Stimulated activated naive B cell treated with anti-CD40 and anti-IgM and Interleukin-4, amounts not matched to agents 10 μg/mL and 1 μg/mL and 100 μg/mL, for 72 hours (primary cell): ENCODE data around the gene DEDD.
A peak's percentile ranks its signal among the peaks of the same experiment; 100 is the strongest.

ENCODE experiments used
- ATAC-seq, 2 donors: fragments of 150-1000 bp; cut with Tn5 transposase; replicated peaks; 2 replicates each; pipeline ENCODE4 v1.10.0; 2021; ENCODE audit warnings: moderate library complexity in 1 of 2
- DNase-seq: peaks from one replicate; pipeline ENCODE4 v3.0.0; 2021
- H3K27ac Mint-ChIP-seq: one replicate; pipeline ENCODE4 v1.8.0; 2022; ENCODE audit warnings: mild to moderate bottlenecking, mixed read lengths
- H3K27me3 Mint-ChIP-seq, 2 donors: one replicate each; pipeline ENCODE4 v1.8.0; 2022; ENCODE audit warnings: mixed read lengths in 2 of 2
- H3K36me3 Mint-ChIP-seq, 2 donors: one replicate each; pipeline ENCODE4 v1.8.0; 2022; ENCODE audit warnings: mixed read lengths in 2 of 2, mild to moderate bottlenecking in 1 of 2
- H3K4me1 Mint-ChIP-seq, 2 donors: one replicate each; pipeline ENCODE4 v1.8.0; 2022; ENCODE audit warnings: mixed read lengths in 2 of 2, mild to moderate bottlenecking in 1 of 2
- H3K4me3 Mint-ChIP-seq, 2 donors: one replicate each; pipeline ENCODE4 v1.8.0; 2022; ENCODE audit warnings: mild to moderate bottlenecking in 2 of 2, mixed read lengths in 2 of 2, moderate library complexity in 1 of 2
- H3K9me3 Mint-ChIP-seq, 2 donors: one replicate each; pipeline ENCODE4 v1.8.0; 2022; ENCODE audit warnings: mixed read lengths in 2 of 2, mild to moderate bottlenecking in 1 of 2

The DEDD gene

GRCh38 chr1:161171191-161171590, 38.7 kb upstream of the DEDD start:
- Mint-ChIP-seq H3K27ac (peak overlapping the region; percentile 57), H3K27me3 (no peaks in the 10 kb centered on the region), H3K4me3 (no peak overlapping the region), H3K9me3 (no peaks in the 10 kb centered on the region), H3K36me3 (peaks cover 31 to 66% of the 10 kb centered on the region in 2 donors), H3K4me1 (peaks cover 38 to 54% of the 10 kb centered on the region in 2 donors)
- no peak for DNase-seq
- ATAC-seq = no peak

GRCh38 chr1:161168906-161169305, 36.4 kb upstream of the DEDD start:
- H3K36me3 Mint-ChIP-seq = peaks cover 29 to 58% of the 10 kb centered on the region in 2 donors
- peak overlapping the region in 1 of 2 donors; percentile 13 for H3K4me3 Mint-ChIP-seq
- DNase-seq (no peak), ATAC-seq (no peak)
- H3K27me3 Mint-ChIP-seq = no peaks in the 10 kb centered on the region
- H3K9me3 Mint-ChIP-seq = no peaks in the 10 kb centered on the region
- peak overlapping the region; percentile 47 for H3K27ac Mint-ChIP-seq
- peaks cover 31 to 50% of the 10 kb centered on the region in 2 donors for H3K4me1 Mint-ChIP-seq

- no peaks in the 10 kb centered on the region for H3K27me3 Mint-ChIP-seq
- no peak for DNase-seq
- peaks cover 31 to 56% of the 10 kb centered on the region in 2 donors for H3K36me3 Mint-ChIP-seq
- H3K4me1 Mint-ChIP-seq = peaks cover 39 to 53% of the 10 kb centered on the region in 2 donors
- peak overlapping the region; percentile 97 for H3K27ac Mint-ChIP-seq
- no peak for ATAC-seq
- H3K9me3 Mint-ChIP-seq = no peaks in the 10 kb centered on the region
- peak overlapping the region; percentile 93 to 94 for H3K4me3 Mint-ChIP-seq
Measured at GRCh38 chr1:161166669-161167548, 34.4 kb upstream of the DEDD start.

GRCh38 chr1:161165742-161166668, 33.5 kb upstream of the DEDD start, which contains the start of gene PPOX:
Gene PPOX (plus strand): TSS chr1:161166426. CDS start chr1:161166848, 422 bp downstream.
- H3K9me3 Mint-ChIP-seq = no peaks in the 10 kb centered on the region
- H3K36me3 Mint-ChIP-seq = peaks cover 27 to 58% of the 10 kb centered on the region in 2 donors
- H3K4me3 Mint-ChIP-seq = peak within 1 kb of the TSS; percentile 93 to 94
- DNase-seq = peak; percentile 92
- H3K27ac Mint-ChIP-seq = peak within 1 kb of the TSS; percentile 97
- H3K27me3 Mint-ChIP-seq = no peaks in the 10 kb centered on the region
- ATAC-seq = peak; percentile 95 to 96
- H3K4me1 Mint-ChIP-seq = peaks cover 48 to 62% of the 10 kb centered on the region in 2 donors

GRCh38 chr1:161164901-161165610, 32.6 kb upstream of the DEDD start:
- Mint-ChIP-seq H3K9me3 (no peaks in the 10 kb centered on the region), H3K36me3 (peaks cover 26 to 53% of the 10 kb centered on the region in 2 donors), H3K27ac (peak overlapping the region; percentile 97), H3K27me3 (no peaks in the 10 kb centered on the region), H3K4me3 (peak overlapping the region; percentile 31 to 48), H3K4me1 (peaks cover 54 to 71% of the 10 kb centered on the region in 2 donors)
- no peak for ATAC-seq
- DNase-seq = no peak

- no peaks in the 10 kb centered on the region for H3K9me3 Mint-ChIP-seq
- DNase-seq = no peak
- no peak overlapping the region for H3K4me3 Mint-ChIP-seq
- no peaks in the 10 kb centered on the region for H3K27me3 Mint-ChIP-seq
- ATAC-seq = no peak
- peaks cover 23 to 52% of the 10 kb centered on the region in 2 donors for H3K36me3 Mint-ChIP-seq
- H3K4me1 Mint-ChIP-seq = peaks cover 58 to 84% of the 10 kb centered on the region in 2 donors
- H3K27ac Mint-ChIP-seq = peak overlapping the region; percentile 33
Measured at GRCh38 chr1:161163793-161164192, 31.3 kb upstream of the DEDD start.

GRCh38 chr1:161162806-161163205, 30.3 kb upstream of the DEDD start:
- Mint-ChIP-seq H3K4me3 (no peak overlapping the region), H3K27me3 (no peaks in the 10 kb centered on the region), H3K4me1 (peaks cover 56 to 82% of the 10 kb centered on the region in 2 donors), H3K9me3 (no peaks in the 10 kb centered on the region), H3K36me3 (peaks cover 20 to 54% of the 10 kb centered on the region in 2 donors), H3K27ac (no peak overlapping the region)
- ATAC-seq = no peak
- no peak for DNase-seq

GRCh38 chr1:161162052-161162451, 29.6 kb upstream of the DEDD start:
- DNase-seq = no peak
- H3K36me3 Mint-ChIP-seq = peaks cover 22 to 60% of the 10 kb centered on the region in 2 donors

GRCh38 chr1:161161652-161162051, 29.2 kb upstream of the DEDD start:
- Mint-ChIP-seq H3K27ac (no peak overlapping the region), H3K36me3 (peaks cover 25 to 61% of the 10 kb centered on the region in 2 donors), H3K9me3 (no peaks in the 10 kb centered on the region), H3K4me3 (peak overlapping the region in 1 of 2 donors; percentile 6), H3K4me1 (peaks cover 51 to 72% of the 10 kb centered on the region in 2 donors), H3K27me3 (no peaks in the 10 kb centered on the region)
- ATAC-seq = no peak
- no peak for DNase-seq

More at GRCh38 chr1:161162052-161162451, 29.6 kb upstream of the DEDD start:
- H3K9me3 Mint-ChIP-seq = no peaks in the 10 kb centered on the region
- H3K27me3 Mint-ChIP-seq = no peaks in the 10 kb centered on the region
- peak overlapping the region in 1 of 2 donors; percentile 6 for H3K4me3 Mint-ChIP-seq
- no peak overlapping the region for H3K27ac Mint-ChIP-seq
- no peak for ATAC-seq
- peaks cover 53 to 76% of the 10 kb centered on the region in 2 donors for H3K4me1 Mint-ChIP-seq

GRCh38 chr1:161160671-161161145, 28.2 kb upstream of the DEDD start:
- no peak for DNase-seq
- H3K4me1 Mint-ChIP-seq = peaks cover 49 to 68% of the 10 kb centered on the region in 2 donors
- H3K4me3 Mint-ChIP-seq = peak overlapping the region; percentile 93 to 95
- peak overlapping the region; percentile 26 for H3K27ac Mint-ChIP-seq
- no peak for ATAC-seq
- no peaks in the 10 kb centered on the region for H3K27me3 Mint-ChIP-seq
- H3K36me3 Mint-ChIP-seq = peaks cover 25 to 62% of the 10 kb centered on the region in 2 donors
- no peaks in the 10 kb centered on the region for H3K9me3 Mint-ChIP-seq

- H3K4me1 Mint-ChIP-seq = peaks cover 52 to 68% of the 10 kb centered on the region in 2 donors
- peak overlapping the region; percentile 93 to 95 for H3K4me3 Mint-ChIP-seq
- H3K36me3 Mint-ChIP-seq = peaks cover 30 to 67% of the 10 kb centered on the region in 2 donors
- no peaks in the 10 kb centered on the region for H3K9me3 Mint-ChIP-seq
- no peaks in the 10 kb centered on the region for H3K27me3 Mint-ChIP-seq
- H3K27ac Mint-ChIP-seq = peak overlapping the region; percentile 97
- ATAC-seq = no peak
- no peak for DNase-seq
Measured at GRCh38 chr1:161159913-161160243, 27.4 kb upstream of the DEDD start.

- H3K36me3 Mint-ChIP-seq = peaks cover 30 to 66% of the 10 kb centered on the region in 2 donors
- peaks cover 53 to 68% of the 10 kb centered on the region in 2 donors for H3K4me1 Mint-ChIP-seq
- no peaks in the 10 kb centered on the region for H3K27me3 Mint-ChIP-seq
- peak within 1 kb of the TSS; percentile 93 to 95 for H3K4me3 Mint-ChIP-seq
- DNase-seq (peak; percentile 85), ATAC-seq (peak; percentile 95 to 97)
- no peaks in the 10 kb centered on the region for H3K9me3 Mint-ChIP-seq
- peak within 1 kb of the TSS; percentile 97 for H3K27ac Mint-ChIP-seq
Measured at GRCh38 chr1:161159087-161159912, 26.8 kb upstream of the DEDD start, which contains the start of gene USP21. Gene USP21 (plus strand): TSS chr1:161159500. CDS start chr1:161160641, 1,141 bp downstream.
